SK-N-MC (cell line): ENCODE measurements around the gene DNAH17.

Experiments
- EZH2 ChIP-seq: fragments of 200-600 bp; sonication (generic); IDR thresholded peaks from one replicate; pipeline ENCODE4 v1.6.1; 2017; ENCODE audit warnings: antibody characterized with exemption
- FOXP2 ChIP-seq: optimal IDR thresholded peaks from 2 replicates; pipeline ENCODE3; 2011; ENCODE audit warnings: mild to moderate bottlenecking, moderate library complexity; ENCODE audit not compliant: insufficient read depth; ENCODE audit errors: extremely low read length, control extremely low read depth
- POLR2AphosphoS5 ChIP-seq: IDR thresholded peaks from 2 replicates; pipeline ENCODE4 v1.6.1; 2012; ENCODE audit warnings: mild to moderate bottlenecking, low read depth, low read length, borderline replicate concordance

DNA sequence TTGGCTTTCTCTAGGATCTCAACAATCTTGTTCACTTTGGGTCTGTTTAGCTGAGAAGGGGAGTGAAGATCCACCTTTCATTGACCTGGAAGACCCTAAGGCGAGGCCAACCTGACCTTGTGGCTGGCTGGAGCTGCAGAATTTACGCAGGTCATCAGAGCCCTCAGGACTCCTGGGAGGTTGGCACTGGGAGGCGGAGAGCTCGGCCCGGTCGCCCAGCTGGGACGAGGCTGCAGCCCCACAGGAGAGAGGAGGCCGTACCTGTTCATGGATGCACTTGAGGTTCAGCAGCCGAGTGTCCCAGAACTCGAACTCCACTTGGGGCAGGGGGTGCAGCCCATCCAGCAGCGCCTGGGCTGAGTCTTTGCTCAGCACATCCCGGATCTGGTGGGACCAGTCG is 5.9 kb downstream of the DNAH17 start:
- TF ChIP-seq POLR2AphosphoS5, result no peak
- TF ChIP-seq EZH2, result no peak
- TF ChIP-seq FOXP2, result no peak
